GM15510 (cell line): ENCODE measurements around the gene CSNK2A3.
"Not testable (repeated sequence)": the region's sequence is repeated elsewhere in the genome, so short reads cannot be mapped to it uniquely, and the experiment has no call there.

ENCODE experiments used
- POLR2A ChIP-seq: IDR thresholded peaks from 3 replicates; pipeline ENCODE4 v1.6.1; 2011; ENCODE audit warnings: borderline replicate concordance; ENCODE audit not compliant: insufficient read length; ENCODE audit errors: extremely low read depth

Gene CSNK2A3

DNA sequence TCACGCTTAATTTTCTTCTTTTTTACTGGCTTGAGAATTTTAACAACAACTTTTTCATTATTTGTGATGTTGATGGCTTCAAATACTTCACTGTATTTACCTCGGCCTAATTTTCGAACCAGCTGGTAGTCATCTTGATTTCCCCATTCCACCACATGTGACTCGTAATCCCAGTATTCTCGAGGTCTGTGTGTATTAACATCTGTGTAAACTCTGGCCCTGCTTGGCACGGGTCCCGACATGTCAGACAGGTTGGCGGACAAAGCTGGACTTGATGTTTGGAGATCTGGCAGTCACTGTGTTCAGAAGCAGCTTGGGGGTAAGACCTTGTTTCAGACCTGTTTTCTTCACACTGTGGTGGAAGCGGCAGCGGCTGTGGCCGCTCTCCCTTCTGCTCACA, at the start of gene CSNK2A3:
Gene CSNK2A3, minus strand, starts transcription at position 373 of the 400 bp plus-strand sequence. Its CDS starts 131 bp downstream, at position 242.
- TF ChIP-seq POLR2A = not testable (repeated sequence)

DNA sequence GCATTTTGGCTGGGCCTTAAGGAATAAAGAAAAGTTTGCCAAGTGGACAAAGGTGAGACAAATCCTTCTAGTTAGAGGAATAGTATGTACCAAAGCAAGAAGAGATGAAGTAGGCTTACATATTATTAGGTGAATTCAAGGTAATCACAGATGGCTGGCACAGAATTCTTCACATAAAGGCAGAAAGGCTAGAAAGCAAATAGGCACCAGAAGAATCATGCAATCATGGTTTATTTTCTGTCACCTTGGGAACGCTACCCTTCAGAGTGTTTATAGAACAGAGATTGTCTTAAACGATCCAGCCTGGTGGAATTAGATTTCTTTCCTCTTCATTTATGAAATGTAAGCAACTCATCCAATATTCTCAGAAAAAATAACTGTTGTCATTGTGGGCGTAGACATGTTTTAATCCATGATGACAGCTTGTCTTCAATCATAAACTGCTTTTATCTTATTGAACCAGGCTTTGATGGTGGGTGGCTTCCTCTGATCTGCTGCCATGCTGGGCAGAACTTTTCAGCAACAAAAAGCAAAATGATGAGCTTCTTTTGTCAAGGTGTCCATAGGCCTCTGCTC, 49.0 kb upstream of the CSNK2A3 start:
- no peak for TF ChIP-seq POLR2A

DNA sequence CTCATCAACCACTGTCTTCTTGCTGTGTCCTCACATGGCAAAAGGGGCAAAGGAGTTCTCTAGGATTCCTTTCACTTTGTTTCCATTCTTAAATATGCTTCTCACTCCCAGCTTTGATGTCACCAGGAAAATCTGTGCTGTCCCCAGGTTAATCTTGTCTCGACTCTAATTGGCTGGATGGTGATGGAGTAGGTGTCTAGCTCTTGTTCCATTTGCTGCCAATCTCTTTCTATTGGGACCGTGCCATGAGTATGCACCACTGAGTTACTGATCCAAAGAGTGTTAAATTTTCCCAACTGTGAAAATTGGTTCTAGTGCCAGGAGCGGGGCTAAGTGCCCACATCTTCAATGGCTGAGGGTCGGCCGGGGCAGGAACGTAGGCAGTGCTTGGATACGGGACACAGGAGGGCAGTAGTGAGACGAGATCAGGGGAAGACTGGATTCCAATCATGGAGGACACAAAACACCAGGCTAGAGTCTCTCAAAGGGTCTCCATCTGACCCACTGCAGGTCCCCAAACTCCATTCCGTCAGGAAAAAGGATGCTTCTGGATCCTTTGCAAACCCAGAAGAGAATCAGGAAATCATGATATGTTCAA, 47.7 kb upstream of the CSNK2A3 start:
- TF ChIP-seq POLR2A = no peak

DNA sequence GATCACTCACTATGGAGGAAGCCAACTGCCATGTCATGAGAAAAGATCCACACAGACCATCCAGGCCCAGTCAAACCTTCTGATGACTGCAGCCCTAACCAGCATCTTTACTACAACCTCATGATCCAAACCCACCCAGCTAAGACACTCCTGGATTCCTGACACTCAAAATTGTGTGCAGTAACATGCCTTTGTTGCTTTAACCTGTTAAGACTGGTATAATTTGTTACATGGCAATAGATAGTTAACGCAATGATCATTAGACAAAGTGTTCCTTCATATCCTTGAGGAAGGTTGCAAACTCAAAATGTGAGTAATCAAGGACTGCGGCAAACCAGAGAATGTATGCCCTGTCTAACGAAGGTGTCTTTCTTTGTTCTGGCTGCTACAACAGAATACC, 47.1 kb upstream of the CSNK2A3 start:
- no peak for TF ChIP-seq POLR2A

DNA sequence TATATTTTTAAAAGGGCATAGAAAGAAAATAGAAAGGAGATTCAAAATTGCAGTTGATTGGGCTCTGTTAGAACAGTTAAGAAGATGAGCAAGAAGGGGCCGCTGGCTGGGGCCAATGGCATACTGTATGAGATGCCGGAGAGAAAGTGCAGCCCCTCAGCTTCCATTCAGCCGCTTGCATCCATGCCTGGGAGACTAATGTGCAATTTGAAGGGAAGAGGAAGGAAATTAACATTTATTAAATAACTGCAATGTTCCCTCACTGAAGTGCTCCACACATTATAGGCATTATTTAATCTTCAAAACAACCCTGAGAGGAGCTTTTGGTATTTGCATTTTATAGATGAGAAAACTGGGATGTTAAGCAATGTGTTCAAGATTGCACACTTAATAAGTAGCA, 44.7 kb upstream of the CSNK2A3 start:
- TF ChIP-seq POLR2A = no peak

DNA sequence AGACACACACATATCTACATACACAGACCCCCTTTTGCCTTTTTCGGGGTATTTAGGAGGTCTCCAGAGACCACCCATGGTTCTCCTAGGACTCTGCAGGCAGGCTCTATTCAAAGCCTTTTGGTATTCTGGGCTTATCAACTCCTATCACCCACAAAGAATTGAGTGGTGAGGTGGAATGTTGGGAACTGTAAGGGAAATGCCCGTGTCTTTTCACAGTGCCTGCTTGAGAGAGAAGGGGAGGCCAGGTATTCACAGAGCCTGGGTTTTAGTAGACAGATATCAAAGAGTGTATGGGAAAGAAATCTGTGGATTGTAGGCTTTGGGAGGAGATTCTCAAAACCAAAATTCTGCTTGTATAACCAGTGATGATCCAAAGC, 44.0 kb upstream of the CSNK2A3 start:
- TF ChIP-seq POLR2A = no peak

DNA sequence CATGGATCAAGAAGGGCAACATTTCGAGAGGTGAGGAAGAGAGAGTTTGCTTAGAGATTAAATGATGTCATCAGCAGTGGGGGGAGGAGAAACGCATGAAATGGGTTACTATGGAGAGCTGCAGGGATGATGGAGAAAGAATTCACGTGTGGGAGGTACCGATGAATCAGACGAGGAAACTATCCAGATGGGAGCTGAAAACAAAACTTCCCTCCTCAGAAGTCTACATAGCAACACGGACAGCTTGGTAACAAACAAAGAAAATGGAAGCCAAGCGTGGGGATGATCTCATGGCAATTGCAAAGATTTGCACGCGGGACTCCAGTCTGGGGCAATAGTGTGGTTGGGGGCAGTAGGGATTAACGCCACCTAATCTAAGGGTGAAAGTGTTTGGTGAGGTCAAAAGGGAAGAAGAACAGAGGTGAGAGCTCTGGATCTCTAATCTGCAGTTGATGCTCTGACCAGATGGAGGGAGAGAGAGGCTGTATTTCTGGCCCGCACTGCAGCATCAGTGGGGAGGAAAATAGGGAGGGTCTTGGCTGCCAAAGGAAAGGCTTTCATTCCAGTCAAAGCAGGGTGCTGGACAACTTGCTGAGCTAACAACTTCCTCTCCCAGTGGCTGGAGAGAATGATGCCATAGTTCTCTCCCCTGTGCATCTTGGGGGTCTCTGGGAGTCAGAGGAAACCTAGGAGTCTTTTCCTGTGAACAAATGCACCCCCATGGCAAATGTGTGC, 43.4 kb upstream of the CSNK2A3 start:
- no peak for TF ChIP-seq POLR2A

DNA sequence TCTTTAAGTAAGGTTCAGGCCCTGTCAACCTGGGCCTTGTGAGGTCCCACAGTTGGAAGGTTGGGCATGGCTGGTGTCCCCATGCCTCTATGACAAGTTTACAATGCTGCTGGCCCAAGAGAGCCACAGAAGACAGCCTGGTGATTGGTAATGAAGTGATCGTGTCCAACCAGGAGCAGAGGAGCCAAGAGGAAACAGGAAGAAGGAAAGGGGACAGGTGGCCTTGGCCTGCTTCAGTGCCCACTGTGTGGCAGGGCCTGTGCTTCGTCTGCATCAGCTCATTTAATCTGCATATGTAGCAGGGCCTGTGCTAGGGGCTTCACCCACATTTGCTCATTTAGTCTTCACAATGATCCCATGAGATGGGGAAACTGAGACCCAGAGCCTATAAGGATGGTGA, 42.1 kb upstream of the CSNK2A3 start:
- no peak for TF ChIP-seq POLR2A

DNA sequence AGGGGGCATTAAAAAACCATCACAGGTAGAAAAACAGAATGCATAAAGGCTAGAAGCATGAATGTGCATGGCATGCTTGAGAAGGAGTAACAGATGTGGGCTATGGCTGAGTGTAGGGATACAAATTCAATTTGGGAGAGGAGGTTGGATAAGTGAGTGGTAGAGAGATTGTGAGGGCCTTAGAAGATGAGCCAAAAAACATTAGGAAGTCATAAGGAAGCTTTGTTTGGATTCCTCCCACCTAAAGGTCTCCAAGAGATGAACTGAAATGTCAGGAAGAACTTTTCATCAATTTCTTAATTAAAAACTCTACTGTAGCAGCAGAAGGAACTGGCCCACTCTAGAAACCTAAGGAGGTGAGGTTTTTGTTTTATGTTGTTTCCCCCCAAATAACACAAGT, 41.2 kb upstream of the CSNK2A3 start:
- TF ChIP-seq POLR2A = no peak

DNA sequence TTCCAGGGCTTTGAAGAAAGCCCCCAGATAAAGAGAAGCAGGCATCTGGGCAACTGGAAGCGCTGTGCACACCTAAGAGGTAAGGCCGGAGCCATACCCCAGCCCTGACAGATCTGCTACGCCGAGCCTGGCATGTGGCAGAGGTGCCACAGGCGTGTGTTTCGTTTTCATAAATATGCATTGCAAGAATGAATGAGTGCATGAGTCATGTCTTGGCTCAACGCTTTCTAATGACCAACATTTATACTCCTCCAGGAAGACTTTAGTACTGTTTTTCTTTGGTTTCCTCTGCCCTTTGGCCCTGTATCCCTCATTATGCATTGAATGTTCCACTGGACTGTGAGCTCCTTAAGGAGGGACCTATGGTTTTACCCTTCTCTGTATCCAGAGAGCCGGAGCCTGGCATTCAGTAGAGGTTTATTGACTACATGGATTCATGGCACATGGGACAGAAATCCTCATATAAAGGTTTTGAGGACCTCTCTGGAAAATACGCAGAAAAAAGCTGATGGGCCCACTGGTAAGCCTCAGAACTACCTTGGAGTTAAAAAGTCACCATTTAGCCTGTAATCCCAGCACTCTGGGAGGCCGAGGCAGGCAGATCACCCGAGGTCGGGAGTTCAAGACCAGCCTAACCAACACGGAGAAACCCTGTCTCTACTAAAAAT, 38.9 kb upstream of the CSNK2A3 start:
- no peak for TF ChIP-seq POLR2A

DNA sequence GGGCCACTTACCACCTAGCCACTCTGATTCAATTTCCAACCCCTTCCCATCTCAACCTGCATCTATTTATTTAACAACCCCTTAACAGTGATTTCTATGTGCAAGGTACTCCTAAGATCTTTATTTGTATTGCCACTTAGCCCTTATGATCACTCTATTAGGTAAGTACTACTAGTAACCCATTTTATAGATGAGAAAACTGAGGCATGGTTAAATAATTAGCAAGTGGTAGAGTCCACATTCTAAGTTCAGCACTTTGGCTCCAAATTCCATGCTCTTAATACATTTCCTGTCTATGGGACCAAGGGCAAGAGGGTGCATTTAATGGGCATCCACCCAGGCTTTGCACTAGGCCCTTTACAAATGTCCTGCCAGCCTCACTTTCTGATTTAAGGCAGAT, 38.1 kb upstream of the CSNK2A3 start:
- TF ChIP-seq POLR2A = no peak

DNA sequence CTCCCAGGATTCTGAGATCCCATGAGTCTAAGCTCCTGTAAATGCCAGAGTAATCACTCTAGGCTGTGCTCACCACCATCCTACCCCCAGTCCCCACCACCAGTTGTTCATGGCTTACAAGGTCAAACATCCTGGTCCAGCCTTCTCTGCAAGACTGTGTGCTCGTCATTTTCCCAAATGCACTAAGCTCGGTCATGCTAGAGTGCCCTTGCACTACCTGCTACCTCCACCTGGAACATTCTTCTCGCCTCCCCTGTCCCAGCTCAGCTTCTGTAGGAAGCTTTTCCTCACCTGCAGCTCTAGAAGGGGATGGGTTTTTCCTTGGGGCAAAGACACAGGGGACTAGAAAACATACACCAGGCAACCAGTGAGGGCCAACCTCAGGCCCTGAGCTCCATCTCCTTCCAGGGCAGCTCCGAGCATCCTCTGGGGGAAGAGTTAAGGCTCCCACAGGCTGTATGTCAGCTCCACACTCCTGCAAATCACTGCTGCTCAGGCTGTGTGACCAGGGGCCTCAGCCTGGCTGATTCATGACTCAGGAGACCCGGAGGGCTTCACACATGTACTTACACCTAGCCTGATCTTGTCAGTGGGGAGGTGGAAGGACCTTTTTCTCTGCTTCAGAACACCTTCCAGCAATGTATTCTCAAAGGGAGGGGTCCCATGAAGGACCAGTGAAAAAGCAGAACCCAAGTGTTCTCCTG, 37.2 kb upstream of the CSNK2A3 start:
- no peak for TF ChIP-seq POLR2A

DNA sequence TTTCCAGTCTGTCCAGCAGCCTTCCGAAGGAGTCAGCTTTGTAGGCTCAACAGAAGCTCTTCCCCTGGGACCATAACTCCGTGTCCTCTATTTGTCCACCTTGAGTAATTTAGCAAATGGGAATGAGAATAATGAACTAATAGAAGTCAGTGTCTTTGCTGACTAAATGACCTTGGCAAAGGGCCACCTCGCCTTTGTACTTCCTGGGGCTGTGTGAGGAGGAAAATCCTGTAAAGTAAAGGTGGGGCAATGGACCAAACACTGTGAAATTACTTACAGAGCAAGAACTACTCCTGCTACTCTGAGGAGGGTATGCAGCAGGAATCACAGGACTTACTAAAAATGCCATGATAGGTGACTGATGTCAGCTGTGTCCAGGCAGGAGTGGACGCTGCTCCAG, 36.2 kb upstream of the CSNK2A3 start:
- no peak for TF ChIP-seq POLR2A

DNA sequence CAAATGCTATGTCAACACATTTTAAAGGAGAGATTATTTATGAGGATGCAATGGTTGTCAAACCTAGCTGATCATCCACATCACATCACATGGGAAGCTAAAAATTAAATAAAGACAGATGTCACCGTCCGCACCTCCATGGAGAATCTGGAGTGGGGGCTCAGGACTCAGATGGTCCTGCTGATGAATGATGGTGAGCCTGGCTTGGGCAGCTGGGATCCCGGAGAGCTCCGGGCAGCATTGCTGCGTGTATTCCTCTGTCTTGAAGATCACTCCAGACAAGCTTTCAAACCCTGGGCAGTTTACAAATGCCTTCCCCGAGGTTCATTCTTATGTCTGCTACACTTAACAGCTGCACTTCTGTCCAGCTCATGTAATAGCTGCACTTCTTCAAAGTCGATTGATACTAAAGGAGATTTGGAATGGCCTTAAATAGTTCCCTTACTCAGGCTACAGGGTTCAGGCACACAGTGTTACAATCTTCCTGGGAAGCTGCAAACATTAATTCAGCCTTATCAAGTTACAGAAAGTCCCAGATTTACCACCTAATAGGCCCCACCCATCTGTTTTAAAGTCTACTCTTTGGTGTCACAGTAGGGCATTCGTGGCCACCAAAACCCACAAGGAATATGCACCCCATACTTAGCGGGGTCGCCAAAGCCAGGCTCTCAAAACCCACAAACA, 34.7 kb upstream of the CSNK2A3 start:
- no peak for TF ChIP-seq POLR2A
